Sciatic nerve (tissue), 2 donors: ENCODE results near the gene POU2F1. TPM values are rescaled to one million over a fixed set of nuclear protein-coding genes. Genes with fewer than 3 reads are reported as not detected.
"Not testable (repeated sequence)": the region's sequence is repeated elsewhere in the genome, so short reads cannot be mapped to it uniquely, and the experiment has no call there.

Experiments used
- ATAC-seq: fragments of 200-7000 bp; cut with Tn5 transposase; one replicate; pipeline ENCODE4 v1.9.1; 2020; ENCODE audit warnings: mild to moderate bottlenecking, moderate library complexity
- DNase-seq: peaks from one replicate; pipeline ENCODE4 v3.0.0-alpha.2; 2020; ENCODE audit warnings: low spot score
- intact Hi-C: fragments of 100-400 bp; cut with DNase I; formaldehyde crosslinking; loops from one replicate; pipeline ENCODE4 v1.14.2; 2022
- total RNA-seq: library from RNA; stranded (reverse); fragmentation: NEBNext Ultra II Directional; extraction: Animal tissue kit (Norgen Biotek cat#: 25700); gene quantifications from one replicate; pipeline ENCODE4 v1.2.1, GENCODE V29; 2021
- donor health status: DM: no; HTN: no; CAD: no.
- donor health status: DM: no; HTN: no; CAD: no.

POU2F1 gene
- total RNA-seq, 1 donor from 2014 or later, result 33.1 TPM

GRCh38 chr1:167200749-167201148 lies 19.9 kb upstream of the POU2F1 start:
- intact Hi-C loops, result no loop called here
- ATAC-seq, result no peak
- no peak for DNase-seq

DNA sequence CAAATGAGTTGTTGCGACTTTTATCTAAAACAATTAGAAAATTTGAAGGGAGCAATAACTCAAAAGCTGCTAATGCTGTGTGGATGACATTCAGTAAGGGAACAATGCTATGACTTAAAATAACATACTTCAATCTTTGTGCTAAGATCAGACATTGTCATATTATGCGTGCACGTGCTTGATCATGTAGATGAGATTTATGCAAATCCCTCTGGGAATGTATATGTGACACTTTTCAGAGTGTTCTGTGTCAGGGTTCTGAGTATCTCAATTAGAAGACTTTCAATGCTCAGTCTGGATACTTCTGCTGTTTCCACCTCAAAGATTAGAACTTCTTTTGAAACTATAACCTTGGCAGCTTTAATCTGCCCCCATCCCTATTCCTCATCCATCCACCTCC lies 18.6 kb upstream of the POU2F1 start:
- ATAC-seq, result no peak
- DNase-seq, result no peak
- intact Hi-C loops, result no loop called here

DNA sequence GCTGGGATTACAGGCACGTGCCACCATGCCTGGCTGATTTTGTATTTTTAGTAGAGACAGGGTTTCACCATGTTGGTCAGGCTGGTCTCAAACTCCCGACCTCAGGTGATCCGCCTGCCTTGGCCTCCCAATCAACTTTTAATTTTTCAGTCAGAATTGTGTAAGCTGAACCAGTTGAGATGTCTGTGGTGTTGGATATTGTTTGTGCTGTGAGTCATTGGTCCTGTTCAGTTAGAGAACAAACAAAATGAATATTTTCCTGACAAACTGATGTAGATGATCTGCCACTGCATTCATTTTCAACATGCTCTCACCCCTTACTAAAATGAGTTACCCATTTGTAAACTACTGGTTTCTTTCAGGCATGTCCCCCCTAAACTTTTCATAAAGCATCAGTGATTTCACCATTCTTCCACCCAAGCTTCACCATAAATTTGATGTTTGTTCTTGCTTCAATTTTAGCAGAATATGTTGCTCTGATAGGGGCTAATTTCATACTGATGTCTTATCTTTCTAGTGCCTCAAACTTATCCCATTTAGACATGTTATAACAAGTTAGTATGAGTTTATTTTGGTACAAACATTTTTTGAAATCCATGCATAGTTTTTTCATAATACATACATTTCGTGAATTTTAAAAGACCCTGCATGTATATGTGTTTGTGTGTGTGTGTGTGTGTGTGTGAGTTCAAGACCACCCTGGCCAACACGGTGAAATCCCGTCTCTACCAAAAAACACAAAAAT lies 15.2 kb upstream of the POU2F1 start:
- intact Hi-C loops, ATAC-seq: not testable (repeated sequence)

GRCh38 chr1:167206166-167206835 lies 14.4 kb upstream of the POU2F1 start:
- ATAC-seq (no peak), DNase-seq (no peak)
- intact Hi-C loops, result no loop called here

More for the DNA sequence above, 15.2 kb upstream of the POU2F1 start:
- DNase-seq, result not testable (repeated sequence)

DNA sequence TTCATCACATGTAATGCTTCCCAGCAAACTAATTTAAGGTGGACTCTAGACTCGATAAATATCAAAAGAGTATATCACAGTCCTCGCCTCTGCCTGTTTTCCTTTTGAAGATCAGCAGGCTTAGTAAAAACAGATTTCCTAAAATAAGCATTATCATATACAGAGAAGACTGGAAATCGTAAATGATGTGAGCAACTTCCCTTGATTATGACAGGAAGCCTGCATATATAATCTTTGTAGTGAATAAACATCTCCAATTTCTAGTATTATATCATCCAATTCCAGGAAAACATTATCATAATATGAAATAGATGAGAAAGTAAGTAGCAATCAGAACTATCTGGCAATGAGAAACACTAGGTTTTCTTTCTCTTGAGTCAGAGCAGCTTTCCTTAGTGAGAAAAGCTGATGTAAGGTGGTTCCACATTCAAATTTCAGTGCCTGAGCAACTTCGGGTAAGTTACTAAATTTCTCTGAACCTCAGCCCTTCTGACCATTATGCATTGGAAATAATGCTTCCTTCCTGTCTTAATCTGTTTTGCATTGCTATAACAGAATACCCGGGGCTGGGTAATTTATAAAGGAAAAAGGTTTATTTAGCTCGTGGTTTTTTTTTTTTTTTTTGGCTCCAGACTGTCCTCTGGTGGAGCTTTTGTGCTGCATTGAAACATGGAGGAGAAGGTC lies 12.6 kb upstream of the POU2F1 start:
- ATAC-seq, result no peak
- intact Hi-C loops, result no loop called here
- DNase-seq, result no peak

DNA sequence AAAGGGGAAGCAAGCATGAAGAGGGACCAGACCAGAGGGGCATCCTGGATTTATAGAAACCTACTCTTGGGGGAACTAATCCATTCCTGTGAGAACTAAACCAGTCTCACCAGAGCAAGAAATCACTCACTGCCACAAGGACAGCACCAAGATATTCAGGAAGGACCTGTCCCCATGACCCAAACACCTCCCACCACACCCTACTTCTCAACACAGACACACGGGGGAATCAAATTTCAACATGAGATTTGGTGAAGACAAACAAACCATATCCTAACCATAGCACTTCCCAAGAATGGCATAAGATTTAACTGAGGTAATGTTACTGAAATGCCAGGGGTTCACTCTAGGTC lies 12.1 kb upstream of the POU2F1 start:
- ATAC-seq, result no peak
- intact Hi-C loops, result no loop called here
- DNase-seq, result no peak

- DNase-seq (no peak), ATAC-seq (no peak)
- intact Hi-C loops, result no loop called here
Observed at GRCh38 chr1:167209044-167209443, 11.6 kb upstream of the POU2F1 start.

- ATAC-seq, result no peak
- no peak for DNase-seq
- intact Hi-C loops, result no loop called here
Observed at GRCh38 chr1:167210966-167211674, 9.6 kb upstream of the POU2F1 start.

- ATAC-seq (no peak), DNase-seq (no peak)
- intact Hi-C loops, result no loop called here
Observed at GRCh38 chr1:167212025-167212424, 8.7 kb upstream of the POU2F1 start.

GRCh38 chr1:167216809-167217208 lies 3.9 kb upstream of the POU2F1 start:
- ATAC-seq, result no peak
- DNase-seq, result no peak
- intact Hi-C loops, result no loop called here

GRCh38 chr1:167219194-167219593 lies 1.5 kb upstream of the POU2F1 start:
- intact Hi-C loops, result no loop called here
- DNase-seq (no peak), ATAC-seq (no peak)

GRCh38 chr1:167219646-167220536 lies 795 bp upstream of the POU2F1 start:
- ATAC-seq (peak; percentile 57), DNase-seq (peak; percentile 87)
- intact Hi-C loops, result no loop called here

- intact Hi-C loops, result no loop called here
- no peak for DNase-seq
- peak; percentile 4 for ATAC-seq
Observed at GRCh38 chr1:167221126-167221737, 546 bp downstream of the POU2F1 start.

DNA sequence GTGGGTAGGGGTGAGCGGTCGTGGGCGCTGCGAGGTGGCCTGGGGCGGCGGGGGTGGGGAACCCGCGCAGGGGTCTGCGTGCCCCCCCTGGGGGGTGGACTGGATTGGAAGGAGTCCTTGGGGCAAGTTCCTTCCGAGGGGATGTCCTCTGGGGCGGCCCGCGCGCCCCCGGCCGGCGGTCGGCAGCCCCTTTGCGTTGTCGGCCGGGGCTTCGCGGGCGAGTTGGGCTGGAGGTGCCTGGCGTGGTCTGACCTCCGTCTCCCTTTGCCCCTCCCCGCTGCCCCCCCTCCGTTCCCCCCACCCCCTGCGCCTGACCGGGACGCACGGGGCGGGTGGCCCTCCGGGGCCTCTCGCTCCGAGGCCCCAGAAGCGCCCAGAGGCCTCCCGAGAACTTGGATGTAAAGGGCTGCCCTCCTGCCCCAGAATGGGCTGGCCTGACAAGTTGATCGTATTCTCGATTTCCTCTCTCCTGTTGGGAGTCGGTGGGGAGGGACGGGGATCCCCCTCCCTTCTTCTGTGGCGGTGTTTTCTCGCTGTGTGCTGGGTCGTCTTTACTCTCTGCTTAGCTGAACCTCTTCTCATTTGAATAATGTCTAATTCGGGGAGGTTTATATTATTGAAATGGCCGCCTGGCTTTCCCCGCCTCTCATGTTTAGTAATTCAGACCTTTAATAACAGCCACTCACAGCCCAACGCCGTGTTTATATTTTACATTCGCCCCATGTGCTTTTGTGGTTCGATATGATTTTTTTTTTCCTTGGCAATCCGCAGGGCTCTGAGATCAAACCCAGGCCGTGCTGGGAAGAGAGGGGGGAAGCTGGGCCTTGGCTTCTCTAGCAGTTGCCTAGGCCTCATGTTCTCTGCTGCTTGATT lies 1.3 kb downstream of the POU2F1 start:
- DNase-seq (peak; percentile 75), ATAC-seq (peak; percentile 40)

DNA sequence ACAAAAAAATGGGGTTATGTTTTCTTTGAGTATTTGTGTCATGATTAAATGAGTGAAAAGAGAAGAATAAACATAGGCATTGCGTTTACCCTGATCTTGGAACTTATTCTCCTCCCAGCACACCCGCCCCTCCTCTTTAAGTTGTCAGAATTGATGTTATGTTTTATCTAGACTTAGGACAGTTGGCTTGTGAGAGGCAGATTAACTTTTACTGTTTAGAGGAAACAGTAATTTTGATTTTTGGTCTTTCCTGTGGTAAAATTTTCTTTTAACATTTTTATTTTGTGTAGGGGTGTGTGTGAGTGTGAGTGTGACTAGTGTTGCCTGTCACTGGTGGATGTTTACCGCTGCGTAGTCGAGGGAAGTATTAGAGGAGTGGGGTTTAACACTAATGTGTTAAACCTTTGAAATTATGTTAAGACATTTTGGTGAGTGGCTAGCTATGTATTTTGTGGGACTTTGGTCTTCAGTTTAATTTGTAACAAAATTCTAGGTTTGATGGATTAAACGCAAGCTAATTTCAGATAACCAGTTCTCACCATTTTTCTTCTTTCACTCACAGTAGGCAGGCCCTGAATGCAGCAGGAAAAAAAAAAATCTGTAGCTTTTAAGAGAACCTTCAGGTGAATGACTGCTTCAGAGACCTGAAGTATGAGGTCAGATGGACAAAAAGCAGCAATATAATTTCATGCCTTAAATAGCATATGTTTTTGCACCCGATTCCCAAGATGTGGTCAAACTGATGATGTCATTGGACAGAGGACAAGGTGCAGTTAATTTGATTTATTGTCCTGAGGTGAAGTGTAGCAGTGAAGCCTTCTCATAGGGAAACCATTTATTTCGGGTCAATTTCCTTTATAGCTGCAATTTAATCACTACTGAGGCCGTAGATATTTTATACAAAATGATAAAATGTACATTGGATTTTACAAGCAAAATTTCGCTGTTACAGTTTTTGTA lies 2.7 kb downstream of the POU2F1 start:
- ATAC-seq (no peak), DNase-seq (no peak)
- intact Hi-C loops, result no loop called here

More for the DNA sequence above, 1.3 kb downstream of the POU2F1 start:
- intact Hi-C loops, result no loop called here

- ATAC-seq, DNase-seq, intact Hi-C loops: not testable (repeated sequence)
Observed at GRCh38 chr1:167224734-167225235, 4.1 kb downstream of the POU2F1 start.
